Midbrain (tissue), 1 donor: Measurements from ENCODE around the gene SSR4.
"Not testable (repeated sequence)": the region's sequence is repeated elsewhere in the genome, so short reads cannot be mapped to it uniquely, and the experiment has no call there.

Source experiments
- DNase-seq: peaks from one replicate; lab custom pipeline; 2025; lab: John Stamatoyannopoulos, UW

Gene SSR4

GRCh38 chrX:153804621-153805020 is 10.2 kb downstream of the SSR4 start:
- DNase-seq, result no peak

GRCh38 chrX:153805436-153805835 is 11.0 kb downstream of the SSR4 start:
- no peak for DNase-seq

GRCh38 chrX:153806999-153807575 is 12.6 kb downstream of the SSR4 start:
- DNase-seq, result no peak

- no peak for DNase-seq
These were observed 13.5 kb downstream of the SSR4 start for GRCh38 chrX:153807976-153808375.

- no peak for DNase-seq
These were observed 17.8 kb downstream of the SSR4 start for GRCh38 chrX:153812220-153812619.

GRCh38 chrX:153813161-153813560 is 18.7 kb downstream of the SSR4 start:
- no peak for DNase-seq

- no peak for DNase-seq
These were observed 20.3 kb downstream of the SSR4 start for GRCh38 chrX:153814591-153815315.

- no peak for DNase-seq
These were observed 22.6 kb downstream of the SSR4 start for GRCh38 chrX:153816831-153817690.

- not testable (repeated sequence) for DNase-seq
These were observed 23.6 kb downstream of the SSR4 start for GRCh38 chrX:153818064-153818463.

- DNase-seq, result no peak
These were observed 24.3 kb downstream of the SSR4 start for GRCh38 chrX:153818571-153819383.

GRCh38 chrX:153819384-153820040 is 25.0 kb downstream of the SSR4 start:
- no peak for DNase-seq

GRCh38 chrX:153820601-153821000 is 26.1 kb downstream of the SSR4 start:
- no peak for DNase-seq

- no peak for DNase-seq
These were observed 26.6 kb downstream of the SSR4 start for GRCh38 chrX:153821066-153821465.

- no peak for DNase-seq
These were observed 29.9 kb downstream of the SSR4 start for GRCh38 chrX:153824348-153824747.

- no peak for DNase-seq
These were observed 30.6 kb downstream of the SSR4 start for GRCh38 chrX:153825042-153825441.

GRCh38 chrX:153827016-153827415 is 32.5 kb downstream of the SSR4 start:
- DNase-seq, result no peak

GRCh38 chrX:153827903-153828302 is 33.4 kb downstream of the SSR4 start:
- DNase-seq, result no peak

GRCh38 chrX:153828308-153828707 is 33.8 kb downstream of the SSR4 start:
- DNase-seq, result no peak

GRCh38 chrX:153828723-153829548 is 34.5 kb downstream of the SSR4 start:
- DNase-seq, result no peak

GRCh38 chrX:153829549-153829798 is 35.0 kb downstream of the SSR4 start:
- DNase-seq, result no peak
